ENCODE data around the gene MAPK12.

- TF ChIP-seq CTCF (IDR thresholded peaks at IDR 0.05; ENCODE audit: poor library complexity, severe bottlenecking), result no peak
- TF ChIP-seq, protein P1, sequence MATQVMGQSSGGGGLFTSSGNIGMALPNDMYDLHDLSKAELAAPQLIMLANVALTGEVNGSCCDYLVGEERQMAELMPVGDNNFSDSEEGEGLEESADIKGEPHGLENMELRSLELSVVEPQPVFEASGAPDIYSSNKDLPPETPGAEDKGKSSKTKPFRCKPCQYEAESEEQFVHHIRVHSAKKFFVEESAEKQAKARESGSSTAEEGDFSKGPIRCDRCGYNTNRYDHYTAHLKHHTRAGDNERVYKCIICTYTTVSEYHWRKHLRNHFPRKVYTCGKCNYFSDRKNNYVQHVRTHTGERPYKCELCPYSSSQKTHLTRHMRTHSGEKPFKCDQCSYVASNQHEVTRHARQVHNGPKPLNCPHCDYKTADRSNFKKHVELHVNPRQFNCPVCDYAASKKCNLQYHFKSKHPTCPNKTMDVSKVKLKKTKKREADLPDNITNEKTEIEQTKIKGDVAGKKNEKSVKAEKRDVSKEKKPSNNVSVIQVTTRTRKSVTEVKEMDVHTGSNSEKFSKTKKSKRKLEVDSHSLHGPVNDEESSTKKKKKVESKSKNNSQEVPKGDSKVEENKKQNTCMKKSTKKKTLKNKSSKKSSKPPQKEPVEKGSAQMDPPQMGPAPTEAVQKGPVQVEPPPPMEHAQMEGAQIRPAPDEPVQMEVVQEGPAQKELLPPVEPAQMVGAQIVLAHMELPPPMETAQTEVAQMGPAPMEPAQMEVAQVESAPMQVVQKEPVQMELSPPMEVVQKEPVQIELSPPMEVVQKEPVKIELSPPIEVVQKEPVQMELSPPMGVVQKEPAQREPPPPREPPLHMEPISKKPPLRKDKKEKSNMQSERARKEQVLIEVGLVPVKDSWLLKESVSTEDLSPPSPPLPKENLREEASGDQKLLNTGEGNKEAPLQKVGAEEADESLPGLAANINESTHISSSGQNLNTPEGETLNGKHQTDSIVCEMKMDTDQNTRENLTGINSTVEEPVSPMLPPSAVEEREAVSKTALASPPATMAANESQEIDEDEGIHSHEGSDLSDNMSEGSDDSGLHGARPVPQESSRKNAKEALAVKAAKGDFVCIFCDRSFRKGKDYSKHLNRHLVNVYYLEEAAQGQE (IDR thresholded peaks at IDR 0.05; ENCODE audit: borderline replicate concordance), result no peak
- TF ChIP-seq EZH2 (IDR thresholded peaks at IDR 0.05; ENCODE audit: borderline replicate concordance, insufficient read depth, low read length, poor library complexity, severe bottlenecking), result no peak
- no peak for TF ChIP-seq TAF1 (IDR thresholded peaks at IDR 0.05; ENCODE audit: low read depth)
- no peak for TF ChIP-seq POLR2AphosphoS5 (IDR thresholded peaks at IDR 0.05)
- no peak for TF ChIP-seq EP300 (conservative IDR thresholded peaks at IDR 0.05; ENCODE audit: poor library complexity, severe bottlenecking)
- TF ChIP-seq SMC3 (conservative IDR thresholded peaks at IDR 0.05; ENCODE audit: poor library complexity), result no peak
- TF ChIP-seq MXI1 (conservative IDR thresholded peaks at IDR 0.05; ENCODE audit: poor library complexity, severe bottlenecking), result no peak
- no peak for TF ChIP-seq RAD21 (conservative IDR thresholded peaks at IDR 0.05)
These were observed 48.2 kb downstream of the MAPK12 start for GRCh38 chr22:50213263-50213662.
